ENCODE data around the gene CAMSAP1.

GRCh38 chr9:135782946-135783345 is 124.4 kb downstream of the CAMSAP1 start:
- TF ChIP-seq CTCF (IDR thresholded peaks at IDR 0.05 in 8 of 11, conservative IDR thresholded peaks at IDR 0.05 in 3 of 11), result no peak
- TF ChIP-seq POLR2A (IDR thresholded peaks at IDR 0.05), result no peak
- no peak for TF ChIP-seq POLR2AphosphoS5 (IDR thresholded peaks at IDR 0.05)
